Measurements from ENCODE around the gene RTF1.

The RTF1 gene

DNA sequence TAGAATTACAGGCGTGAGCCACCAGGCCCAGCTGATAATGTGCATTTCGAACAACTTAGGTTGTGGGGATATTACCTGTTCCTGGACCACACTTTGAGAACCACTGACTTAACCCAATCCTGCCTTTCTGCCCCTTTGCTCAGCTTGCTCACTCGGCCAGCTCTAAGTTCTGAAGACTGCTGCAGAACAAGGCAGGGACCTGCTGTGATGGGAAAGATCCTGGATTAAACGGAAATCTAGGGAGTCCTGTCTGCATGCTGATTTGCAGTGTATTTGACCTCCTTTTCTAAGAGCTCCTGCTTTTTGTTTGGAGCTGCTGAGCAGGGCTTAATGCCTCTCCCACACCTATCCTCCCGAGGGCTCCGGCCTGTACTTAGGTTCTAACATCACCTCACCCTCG lies 93.8 kb downstream of the RTF1 start:
- DNase-seq: no peak

DNA sequence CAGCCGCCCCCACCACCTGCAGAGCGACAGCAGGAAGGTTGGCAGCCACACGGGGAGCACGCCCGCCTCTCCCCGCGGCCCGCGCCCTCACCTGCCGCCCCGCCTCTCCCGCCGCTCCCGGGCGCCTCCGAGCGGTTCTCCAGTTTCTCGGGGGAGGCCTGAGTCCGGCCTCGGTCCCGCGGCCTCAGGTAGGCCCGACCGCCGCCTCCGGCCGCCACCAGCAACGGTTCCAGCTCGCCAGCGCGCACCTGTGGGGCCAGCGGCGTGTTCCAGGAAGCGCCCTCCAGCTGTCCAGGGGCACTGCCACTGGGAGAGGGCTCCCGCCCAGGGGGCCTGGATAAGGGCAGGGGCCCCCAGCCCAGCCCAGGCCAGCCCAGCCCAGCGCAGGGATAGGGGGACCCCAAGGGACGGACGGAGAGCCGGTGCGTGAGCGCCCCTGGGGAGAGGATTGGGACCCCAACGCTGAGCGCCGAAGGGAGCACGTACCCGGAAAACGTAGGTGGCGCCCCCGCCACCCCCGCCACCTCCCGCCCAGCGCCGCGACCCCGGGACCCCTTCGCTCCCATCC lies 94.5 kb downstream of the RTF1 start:
- no peak for DNase-seq

DNA sequence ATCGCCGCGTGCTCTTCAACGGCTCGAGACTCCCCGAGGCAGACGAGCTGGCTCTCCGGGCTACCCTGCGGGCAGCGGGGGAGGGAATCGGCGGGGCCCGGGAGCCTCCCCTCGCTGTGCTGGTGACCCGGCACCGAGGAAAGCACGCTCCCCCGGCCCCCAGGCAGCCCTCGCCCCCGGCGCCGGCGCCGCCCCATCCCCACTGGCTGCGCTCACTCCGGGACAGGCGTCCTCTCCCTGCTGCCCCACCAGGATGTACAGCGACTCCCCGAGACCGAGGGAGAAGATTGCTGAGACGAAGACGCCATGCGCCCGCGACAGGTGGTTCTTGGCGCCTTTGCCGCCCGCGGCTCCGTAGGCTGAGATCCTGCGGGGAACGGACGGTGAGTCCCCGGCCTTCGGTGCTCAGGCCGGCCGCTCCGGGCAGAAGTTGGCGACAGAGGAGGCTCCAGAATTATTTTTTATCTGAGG lies 95.0 kb downstream of the RTF1 start:
- DNase-seq: no peak

DNA sequence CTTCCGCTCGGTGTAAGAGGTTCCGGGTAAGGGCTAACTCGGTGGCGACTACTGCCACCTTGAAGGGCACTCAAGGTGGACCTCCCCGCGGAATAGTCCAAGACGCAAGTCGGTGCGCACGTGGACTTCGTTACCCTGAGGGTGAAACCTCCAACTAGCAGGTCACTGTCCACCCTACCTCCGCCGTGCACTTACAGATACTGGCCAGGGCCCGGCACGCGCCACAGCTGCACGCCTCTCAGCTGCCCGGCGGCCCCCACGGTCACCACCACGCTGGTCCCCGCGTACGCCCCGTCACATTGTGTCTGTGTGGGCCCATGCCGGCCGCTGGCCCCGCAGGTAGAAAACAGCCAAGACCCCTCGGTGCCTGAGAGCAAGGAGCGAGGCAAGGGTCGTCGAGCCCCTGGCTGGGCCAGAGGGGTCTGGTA lies 95.6 kb downstream of the RTF1 start:
- no peak for DNase-seq

DNA sequence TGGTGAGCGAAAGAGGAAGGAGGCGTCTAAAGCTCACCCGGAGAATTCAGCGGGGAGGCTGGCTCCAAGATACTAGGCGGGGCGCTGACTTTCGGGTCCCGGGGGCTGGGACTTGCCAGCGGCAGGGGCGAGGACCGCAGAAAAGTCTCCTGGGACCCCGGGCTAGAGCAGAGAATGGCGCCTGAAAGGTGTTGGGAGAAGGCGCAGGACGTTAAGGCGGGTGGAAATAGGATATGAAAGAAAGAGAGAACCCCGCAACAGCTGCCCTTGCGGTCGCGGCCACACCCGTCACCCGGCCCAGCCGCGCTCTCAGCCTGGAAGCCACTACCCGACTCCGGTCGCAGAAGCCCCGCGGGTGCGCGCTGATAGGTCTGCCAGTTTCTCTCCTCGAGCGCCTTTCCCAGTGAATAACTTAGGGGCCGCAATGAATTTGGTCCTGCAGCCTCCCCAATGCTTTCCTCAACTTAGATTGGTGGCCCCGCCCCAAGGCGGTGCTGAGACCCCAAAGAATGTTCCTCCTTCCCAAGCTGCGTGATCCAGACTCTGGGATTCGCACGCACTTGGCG lies 96.1 kb downstream of the RTF1 start:
- DNase-seq: peak; percentile 36

DNA sequence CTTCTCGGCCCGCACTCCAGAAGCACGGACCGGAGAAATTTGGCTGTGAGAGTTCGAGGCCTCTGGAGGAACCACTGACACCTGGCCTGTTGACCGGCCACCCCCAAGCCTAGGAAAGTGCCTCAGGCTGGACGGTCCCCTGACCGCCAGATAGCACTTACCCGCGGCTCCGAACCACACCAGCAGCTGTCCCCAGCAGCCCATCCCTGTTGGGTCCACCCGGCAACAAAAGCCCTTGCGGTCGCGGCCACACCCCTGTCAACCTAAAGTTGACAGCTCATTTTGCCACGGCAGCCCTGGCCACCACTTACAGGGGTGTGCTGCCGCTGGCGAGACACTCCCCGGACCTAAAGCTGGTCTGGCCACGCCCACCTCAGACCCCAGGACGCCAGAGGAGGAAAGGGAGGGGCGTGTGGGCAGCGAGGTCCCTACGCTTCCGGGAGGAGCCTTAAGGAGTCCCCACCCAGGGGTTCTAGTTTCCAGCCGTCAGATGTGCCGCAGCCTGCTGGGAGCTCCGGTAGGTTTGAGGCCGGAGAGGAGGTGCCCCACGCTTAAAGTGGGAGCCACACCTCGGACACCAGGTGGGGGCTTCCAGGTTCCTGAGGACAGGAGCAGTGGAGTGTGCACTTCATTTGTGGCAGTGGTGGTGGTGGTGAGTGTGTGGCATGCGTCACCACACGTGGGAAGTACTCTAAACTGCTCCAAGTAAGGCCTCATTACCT lies 96.8 kb downstream of the RTF1 start, which contains the start of gene LTK:
TSS of gene LTK (minus strand) at position 322 of the 722 bp plus-strand sequence. CDS start at position 204, 118 bp downstream.
- peak; percentile 22 for DNase-seq

DNA sequence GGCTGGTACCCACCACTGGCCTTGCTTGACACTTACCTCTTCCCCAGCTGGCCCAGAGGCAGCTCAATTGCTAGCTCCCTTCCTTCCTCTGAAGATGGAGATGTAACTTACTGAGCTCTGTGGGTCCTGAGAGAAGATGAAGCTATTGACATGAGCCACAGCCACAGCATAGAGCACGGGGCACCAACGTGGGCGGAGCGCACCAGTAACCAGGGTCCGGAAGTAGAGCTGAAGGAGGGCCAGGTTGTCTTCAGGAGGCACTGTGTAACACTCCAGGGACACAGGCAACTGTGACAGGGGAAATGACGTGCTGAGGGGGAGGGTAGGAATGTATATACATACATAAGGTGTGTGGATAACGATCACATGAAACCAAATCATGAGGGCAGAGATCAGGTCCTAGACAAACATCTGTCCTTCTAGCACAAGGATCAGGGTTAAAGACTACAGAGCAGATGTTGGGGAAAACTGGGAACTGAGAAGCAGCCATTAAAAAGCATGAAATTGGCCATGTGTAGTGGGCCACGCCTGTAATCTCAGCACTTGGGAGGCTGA lies 101.1 kb downstream of the RTF1 start:
- DNase-seq: no peak

DNA sequence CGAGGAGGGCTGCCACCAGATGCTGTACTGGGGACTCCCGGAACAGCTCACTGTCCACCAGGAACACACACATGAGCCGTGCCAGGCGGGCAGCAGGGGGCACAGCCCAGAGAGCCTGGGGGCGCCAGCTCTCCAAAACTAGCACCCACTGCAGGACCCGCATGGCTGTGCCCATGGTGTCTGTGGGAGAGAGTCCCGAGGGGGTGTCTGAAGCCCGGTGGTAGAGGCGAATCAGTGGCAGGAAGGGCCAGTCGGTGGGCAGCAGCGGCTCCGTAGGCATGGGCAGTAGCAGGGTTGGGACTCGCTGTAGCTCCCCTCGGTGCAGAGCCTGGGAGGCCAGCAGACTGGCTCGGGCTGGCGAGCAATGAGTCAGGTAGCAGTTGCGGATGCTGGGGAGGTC lies 103.7 kb downstream of the RTF1 start:
- DNase-seq: no peak

DNA sequence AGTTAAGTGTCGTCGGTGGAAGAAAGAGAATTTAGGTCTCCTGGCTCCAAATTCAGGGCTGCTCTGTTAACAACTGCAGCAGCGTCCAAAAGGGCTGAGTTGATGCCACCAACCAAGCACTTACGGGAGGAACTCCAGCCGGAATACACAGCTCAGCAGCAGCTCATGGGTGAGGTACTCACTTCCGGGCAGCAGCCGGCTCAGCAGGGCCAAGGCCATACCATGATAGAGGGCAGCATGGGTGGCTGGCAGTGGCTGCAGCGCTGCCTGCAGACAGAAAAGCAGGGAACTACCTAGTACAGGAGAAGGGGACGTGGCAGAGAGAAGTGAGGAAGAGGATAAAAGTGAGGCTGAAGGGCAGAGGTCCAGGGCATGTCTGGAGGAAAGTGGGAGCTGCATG lies 104.7 kb downstream of the RTF1 start:
- no peak for DNase-seq

DNA sequence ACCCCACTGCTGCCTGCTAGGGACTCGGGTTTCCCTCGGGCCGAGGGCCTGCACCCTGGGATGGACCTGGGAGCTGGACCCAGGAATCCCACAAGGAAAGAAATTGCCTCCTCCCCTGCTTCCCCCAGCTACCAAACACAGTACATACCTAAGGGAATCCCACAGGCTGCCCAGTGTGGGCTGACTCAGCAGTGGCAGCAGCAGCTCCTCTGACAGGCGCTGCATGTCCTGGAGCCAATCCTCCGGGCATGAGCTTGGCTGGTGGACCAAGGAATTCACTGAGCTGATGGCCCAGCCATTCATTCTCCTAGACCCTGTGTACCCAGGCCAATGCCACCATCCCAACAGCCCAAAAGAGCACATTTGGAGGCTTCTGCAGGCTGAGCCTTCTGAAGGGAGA lies 106.2 kb downstream of the RTF1 start:
- DNase-seq: no peak

DNA sequence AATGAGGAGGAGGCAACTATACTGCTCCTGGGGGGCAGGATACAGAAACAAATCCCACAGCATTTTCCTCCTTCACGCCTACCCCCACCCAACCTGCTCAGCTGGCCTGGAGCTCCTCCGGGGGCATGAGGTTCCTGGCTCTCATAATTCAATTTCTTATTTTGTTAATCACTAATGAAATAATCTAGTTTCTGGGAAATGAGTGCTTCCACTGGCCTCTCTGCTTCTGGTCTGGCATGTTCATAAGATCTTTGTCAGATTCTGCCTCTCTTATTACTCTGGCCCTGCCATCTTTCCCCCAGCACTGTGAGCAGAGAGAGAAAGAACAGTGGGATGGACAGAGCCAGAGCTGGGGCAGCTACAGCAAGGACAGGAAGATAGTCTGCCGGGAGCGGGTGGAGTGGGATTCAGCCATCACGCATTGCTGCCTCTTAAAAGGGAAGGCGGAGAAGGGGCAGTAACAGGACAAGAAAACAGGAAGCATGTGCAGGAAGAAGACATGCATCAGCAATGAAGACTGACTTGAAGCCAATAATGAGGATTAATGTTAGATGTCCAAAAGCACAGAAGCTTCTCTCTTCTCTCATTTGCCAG lies 113.6 kb downstream of the RTF1 start:
- no peak for DNase-seq
